Measurements from ENCODE around the gene PTPRM.
"Not testable (repeated sequence)": the region's sequence is repeated elsewhere in the genome, so short reads cannot be mapped to it uniquely, and the experiment has no call there.

The PTPRM gene

DNA sequence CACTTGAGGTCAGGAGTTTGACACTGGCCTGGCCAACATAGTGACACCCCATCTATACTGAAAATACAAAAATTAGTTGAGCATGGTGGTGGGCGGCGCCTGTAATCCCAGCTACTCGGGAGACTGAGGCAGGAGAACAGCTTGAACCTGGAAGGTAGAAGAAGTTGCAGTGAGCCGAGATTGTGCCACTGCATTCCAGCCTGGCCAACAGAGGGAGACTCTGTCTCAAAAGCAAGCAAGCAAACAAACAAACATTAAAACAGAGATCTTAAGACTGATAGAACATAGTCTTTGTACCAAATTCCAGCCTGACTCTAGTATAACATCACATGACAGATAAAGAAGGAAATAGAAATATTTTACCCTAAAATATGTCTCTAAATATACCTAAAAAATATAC is 168.1 kb downstream of the PTPRM start:
- DNase-seq = no peak

DNA sequence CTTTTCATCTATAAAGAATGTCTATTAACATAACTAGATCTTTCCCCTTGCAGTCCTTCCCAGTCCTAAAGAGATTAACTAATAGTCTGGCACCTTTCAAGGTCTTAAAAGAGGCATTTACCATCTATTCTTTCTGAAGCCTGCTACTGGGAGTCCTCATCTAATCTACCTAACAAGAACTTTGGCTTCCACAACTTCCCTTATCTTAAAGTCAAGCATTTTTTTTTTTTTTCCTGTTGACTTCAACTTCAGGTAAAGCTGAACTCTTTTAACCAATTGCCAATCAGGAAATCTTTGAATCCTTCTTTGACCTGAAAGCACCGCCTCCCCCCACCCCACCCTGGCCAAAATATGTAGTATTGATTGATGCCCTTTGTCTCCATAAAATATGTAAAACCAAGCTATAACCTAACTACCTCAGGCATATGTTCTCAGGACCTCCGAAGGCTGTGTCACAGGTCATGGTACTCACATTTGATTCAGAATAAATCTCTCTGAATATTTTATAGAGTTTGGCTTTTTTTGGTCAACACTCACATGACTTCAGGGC is 168.6 kb downstream of the PTPRM start:
- DNase-seq = no peak

DNA sequence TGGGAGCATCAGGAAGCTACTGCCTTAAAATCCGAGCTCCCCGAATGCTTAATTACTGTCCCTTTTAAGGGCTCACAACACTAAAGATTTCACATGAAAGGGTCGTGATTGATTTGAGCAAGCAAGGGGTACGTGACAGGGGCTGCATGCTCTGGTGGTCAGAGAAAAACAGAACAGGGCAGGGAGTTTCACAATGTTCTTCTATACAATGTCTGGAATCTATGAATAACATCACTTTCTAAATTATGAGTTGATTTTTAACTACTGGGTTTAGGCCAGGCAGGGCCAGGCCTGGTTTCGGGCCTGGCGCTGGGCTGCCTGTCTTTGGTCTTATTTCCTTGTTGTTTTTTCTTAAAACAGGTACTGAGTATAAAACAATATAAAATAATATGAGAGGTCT is 169.4 kb downstream of the PTPRM start:
- not testable (repeated sequence) for DNase-seq

DNA sequence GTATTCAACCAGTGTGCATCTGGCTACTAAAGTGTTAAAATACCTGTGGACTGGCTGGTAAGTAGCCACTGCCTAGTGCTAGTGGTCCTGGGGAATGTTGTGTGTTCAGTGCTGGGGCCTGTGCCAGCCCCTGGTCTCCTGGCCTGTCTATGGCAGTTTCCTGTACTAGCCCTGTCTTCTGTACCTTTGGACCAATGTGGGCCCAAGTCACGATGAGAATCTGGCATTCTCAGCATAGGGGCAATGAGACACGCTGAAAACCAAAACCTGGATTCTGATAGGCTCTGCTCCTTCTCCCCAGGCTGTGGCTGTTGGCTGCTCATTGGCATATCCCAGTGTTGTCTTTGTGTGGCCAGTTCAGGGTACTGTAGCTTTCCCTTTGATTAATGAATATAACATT is 170.4 kb downstream of the PTPRM start:
- DNase-seq = no peak

DNA sequence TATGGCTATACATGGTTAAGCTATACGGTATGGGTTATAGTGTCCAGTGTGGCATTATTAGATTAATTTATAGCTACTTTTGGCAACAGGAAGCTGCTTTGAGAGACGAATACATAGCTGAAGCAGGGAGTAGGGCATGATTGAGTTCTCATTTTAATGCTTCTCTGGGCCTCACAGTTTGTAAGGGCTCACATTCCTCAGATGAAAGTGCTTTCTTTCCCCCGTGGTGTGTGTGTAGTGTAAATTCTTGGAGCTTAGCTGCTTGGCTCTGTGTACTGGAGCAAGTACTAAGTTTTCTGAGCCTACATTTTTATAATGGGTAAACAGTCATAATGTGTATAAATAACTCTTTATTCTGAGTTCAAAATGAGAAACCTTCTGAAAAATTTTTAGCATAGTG is 173.7 kb downstream of the PTPRM start:
- DNase-seq = no peak

DNA sequence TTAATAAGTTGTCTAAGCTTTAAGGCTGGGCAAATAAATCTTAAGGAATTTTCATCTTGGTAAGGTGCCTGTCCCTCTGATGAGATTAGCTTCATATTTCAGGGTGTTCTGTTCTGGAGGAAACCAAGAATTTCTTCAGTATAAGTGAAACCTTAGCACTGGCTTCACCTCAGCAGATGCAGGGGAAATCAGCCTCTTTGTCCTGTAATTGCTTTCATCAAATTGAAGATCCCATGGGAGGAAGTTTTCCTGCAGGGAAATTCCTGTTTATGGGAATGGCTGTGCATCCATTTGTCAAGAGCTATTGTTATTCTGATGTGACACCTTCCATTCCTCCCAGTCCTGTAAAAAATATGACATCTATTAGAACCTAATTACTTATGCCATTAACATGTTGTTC is 174.5 kb downstream of the PTPRM start:
- no peak for DNase-seq

DNA sequence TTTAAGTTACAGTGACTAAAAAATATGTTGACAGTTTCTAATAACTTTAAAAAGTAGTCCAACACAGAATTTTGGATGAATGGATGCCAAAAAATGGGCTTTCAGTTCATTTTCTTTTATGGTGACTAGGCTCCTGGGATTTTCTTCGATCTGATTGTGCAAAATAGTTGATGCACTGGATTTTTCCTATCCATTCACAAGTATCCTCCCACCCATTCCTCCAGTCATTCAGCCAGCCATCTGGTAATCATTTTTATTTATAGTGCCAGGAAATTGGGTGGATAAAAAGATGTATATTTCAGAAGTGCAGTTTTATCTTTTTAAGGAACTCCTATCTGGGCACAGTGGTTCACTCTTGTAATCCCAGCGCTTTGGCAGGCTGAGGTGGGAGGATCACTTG is 175.1 kb downstream of the PTPRM start:
- DNase-seq = no peak

DNA sequence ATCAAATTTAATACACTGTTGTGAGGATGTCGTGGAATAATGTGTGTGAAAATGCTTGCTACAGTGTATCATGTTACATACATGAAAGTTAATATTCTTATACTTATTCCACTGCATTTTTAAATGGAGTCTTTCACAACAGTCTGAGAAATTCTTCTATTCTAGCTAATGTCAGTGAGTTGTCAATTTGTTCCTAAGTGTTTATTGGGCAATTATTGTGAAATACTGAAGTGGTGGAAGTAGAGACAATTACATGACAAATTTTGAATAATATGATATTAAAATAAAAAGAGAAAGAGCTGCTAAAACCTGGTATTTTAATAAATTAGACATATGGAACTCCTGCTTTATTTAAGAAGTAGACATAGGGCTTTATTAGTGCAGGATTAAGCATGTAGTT is 176.1 kb downstream of the PTPRM start:
- DNase-seq = no peak

DNA sequence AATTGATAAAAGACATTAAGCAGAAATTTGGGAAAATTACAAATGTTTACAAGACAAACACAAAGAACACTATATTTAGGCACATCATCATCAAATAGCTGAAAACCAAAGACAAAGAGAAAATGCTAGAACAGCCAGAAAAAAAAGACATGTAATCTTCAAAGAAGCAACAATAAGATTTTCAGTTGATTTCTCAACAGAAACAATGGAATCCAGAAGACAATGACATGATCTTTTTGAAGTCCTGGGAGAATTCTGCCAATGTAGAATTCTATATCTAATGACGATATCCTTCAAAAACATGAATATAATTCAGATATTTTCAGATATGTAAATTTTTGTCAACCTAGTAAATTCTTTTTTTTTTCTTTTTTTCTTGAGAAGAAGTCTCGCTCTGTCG is 179.0 kb downstream of the PTPRM start:
- DNase-seq = no peak

DNA sequence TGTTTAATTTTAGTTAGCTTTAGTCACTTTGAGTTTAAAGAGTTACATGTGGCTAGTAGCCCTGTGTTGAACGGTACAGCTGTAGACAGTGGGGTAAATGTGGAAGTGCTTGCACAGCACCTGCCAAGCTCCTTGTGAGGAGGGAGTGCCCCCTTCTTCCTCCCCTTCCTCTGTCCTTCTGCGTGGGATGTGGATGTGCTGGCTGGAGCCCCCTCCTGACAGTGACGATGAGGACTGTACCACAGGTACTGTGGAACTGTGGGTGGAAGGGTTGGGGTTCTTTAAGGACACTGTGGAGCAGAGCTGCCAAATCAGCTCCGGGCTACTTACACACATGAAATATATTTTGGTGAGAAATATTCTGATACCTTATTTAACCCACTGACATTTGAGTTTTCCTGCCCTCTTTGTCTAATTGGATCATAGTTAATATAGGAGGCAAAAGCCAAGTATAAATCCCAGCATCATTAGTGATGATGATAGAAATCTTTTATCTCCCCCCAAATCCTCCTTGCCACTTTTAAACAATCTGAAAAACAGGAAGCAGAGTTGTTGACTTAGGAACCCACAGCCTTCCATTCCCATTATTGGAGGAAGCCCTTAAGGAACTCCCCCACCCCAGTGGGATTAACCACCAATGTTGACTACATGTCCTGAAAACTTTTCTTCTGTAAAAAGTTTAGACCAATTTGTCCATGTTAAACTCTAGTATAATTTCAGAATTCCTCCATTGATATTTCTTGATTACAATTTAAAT is 181.3 kb downstream of the PTPRM start:
- no peak for DNase-seq

DNA sequence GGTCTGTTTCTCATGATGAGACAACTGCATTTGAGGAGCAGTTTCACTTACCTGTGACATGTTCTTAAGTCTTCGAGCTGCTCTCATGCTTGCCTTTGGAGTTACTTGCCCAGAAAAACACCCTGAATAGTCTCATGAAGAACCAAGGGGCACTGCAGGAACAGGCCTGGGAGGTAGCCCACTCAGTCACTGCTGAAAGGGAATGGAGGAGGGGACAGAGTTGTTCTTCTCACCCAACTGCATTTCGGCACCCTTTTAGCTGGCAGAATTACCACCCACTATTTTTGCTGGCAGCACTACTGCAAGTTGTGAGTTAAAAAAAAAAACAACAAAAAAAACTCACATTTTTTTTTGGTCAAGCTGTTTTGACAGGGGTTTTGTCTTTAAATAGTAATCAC is 181.9 kb downstream of the PTPRM start:
- DNase-seq = no peak

DNA sequence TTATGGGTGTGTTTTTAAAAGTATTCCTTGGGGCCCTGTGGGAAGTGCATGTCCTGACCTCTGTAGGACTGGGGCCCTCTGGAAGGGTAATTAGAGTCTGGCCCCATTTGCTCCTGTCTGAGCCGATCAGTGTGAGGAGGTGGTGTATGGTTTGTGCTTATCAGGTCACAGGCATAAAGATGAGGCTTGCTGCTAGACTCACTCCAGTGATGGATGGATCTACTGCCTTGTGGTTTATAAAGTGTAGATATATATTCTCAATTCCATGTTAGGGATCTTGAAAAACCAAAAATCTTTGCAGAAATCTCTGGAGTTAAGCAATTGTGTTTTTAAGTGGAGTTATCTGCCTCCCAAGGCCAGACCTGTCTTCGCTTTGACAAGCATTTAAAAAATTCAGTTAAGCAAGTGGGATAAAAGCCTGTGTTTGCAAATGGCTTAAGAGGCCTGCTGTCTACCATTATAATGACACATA is 182.4 kb downstream of the PTPRM start:
- no peak for DNase-seq

DNA sequence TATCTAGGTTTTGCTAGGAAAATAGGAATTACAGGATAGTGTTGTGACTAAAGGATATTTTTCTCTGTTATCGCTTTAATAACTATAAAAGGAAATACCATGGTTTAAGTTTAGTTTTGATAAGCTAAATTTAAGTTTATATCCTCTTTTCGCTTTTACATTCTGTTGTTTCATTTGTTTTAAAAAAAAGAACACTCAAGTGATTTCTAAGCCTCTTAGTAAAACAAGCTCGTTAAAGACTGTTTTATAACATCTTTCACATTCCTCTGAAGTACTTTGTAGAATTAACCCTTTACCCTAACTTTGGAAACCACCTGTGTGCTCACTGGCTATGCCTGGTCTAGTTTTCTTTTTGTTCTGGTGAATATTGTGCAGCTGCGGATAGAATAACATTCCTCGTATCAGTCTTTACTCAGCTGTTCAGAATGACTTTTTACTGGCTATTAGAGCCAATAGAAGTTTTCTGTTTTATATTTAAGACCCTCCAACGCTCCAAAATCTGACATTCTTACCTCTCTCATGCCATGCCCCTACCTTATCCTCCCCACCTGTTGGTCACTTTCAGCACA is 183.1 kb downstream of the PTPRM start:
- no peak for DNase-seq

DNA sequence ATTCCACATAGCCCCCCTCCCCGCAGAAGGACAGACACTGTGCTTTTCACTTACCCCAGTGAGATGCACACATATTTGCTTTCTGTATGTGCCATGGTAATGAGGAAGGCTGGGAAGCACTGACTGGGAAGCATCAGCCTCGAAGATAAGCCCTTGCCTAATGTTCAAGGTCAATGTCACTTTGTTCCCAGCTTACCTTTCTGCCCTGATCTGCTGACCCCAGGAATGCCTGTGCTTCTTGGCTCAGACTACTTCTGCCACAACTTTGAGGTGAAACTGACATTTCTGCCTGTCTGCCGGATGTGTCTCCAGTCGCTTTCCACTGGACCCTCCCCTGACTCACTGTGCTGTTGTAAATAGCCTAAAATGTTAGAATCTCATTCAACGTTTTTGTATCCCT is 183.8 kb downstream of the PTPRM start:
- no peak for DNase-seq

DNA sequence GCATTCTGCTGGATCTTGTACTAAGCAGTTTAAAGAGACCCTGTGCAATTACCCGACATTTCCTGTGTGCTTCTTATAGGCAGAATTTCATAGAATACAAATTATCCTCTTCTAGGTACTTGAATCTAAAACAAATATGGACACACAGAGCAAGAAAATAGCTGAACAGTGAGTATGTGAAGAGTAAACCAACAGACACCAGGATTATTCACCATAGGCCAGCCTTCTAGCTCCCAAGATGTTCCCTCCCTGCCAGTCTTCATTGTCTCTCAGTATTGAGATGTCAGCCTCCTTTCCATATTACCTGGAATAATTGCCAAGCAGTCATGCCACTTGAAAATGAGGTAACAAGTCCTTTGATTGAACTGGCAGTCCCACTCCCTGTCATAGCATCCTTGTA is 187.1 kb downstream of the PTPRM start:
- DNase-seq = no peak

DNA sequence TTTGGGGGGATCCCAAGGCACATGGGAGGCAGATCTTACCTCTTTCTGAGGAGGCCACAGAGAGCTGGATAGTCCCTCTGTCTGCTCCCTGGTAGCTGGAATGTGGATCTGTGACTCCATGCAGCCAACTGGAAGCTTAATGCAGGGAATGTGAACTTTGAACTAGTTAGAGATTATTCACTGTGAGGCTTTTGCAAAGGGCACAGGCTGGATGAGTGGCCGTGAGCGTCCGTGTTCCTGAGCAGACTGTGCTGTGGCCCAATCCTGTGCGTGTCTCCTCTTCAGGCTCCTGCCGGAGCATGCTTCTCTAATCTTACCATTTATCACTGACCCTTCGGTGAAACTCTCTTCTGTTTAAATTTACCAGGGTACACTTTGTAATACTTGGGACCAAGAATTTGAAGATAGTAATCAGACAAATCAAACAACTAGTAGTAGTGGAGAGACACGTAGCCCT is 187.6 kb downstream of the PTPRM start:
- no peak for DNase-seq

DNA sequence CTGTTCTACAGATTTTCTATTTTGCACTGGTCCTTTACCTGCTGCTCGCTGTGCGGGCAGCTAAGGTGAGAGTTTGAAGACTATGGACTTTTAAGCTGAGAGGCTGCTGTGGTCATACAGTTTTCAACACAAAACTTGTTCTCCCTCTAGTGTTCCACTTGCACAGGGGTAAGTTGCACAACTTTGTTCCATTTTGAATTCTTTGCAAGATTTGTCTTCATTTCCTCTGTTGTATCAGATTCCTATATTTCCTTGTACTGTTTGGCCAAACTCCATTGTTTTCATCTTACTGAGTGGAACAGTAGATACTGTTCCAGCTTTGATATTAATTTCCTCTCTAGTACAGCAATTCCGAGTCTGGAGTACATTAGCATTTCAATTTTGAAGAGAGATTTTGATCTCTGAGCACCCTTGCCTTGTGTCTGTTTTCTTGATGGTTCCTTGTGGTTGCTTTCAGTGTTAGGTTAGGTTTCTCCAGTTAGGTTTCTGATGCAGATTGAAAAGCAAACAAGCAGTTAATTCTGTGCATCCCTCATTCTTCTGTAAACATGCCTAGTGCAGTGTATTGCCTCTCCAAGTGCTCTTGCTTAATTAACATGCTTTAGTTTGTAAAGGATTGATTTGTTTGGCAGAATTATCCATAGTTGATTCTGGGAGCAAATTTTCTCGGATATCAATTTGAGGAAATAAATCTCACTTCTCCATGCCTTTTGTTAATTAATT is 188.8 kb downstream of the PTPRM start:
- DNase-seq = no peak

DNA sequence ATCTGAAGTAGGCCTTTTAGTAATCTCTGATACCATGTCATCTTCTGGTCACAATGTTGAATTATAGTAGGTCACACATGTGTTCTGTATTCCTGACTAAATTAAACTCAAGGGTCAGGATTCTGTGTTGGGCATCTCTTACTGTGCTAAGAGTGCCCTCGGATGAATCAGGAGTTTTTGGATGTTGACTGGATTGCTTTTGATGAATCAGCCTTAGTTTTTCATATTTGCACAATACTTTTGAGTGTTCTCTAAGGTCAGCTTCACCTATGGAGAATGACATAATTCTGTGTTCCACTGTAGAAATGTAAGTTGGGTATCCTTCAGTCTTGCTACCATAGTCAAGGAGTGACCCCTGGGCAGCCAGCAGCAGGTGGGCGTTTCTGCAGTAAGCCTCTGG is 190.1 kb downstream of the PTPRM start:
- DNase-seq = no peak

DNA sequence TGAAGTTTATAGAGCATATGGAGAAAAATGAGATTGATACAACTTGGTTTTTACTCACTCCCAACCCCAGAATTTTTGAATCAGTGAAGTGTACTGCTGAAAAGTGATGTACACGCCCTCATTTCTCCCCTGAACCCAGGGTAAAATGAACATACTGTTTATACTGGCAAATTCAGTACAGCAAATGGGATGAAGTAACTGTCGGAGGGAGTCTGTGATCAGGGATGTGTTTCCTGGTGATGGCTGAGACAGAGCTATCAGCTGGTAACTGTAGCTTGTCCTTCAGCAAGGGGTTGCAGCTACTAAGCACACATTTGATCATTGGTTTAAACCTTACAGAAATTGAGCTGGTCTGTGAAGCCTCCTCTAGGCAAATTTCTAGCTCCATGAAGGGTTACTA is 191.6 kb downstream of the PTPRM start:
- no peak for DNase-seq

DNA sequence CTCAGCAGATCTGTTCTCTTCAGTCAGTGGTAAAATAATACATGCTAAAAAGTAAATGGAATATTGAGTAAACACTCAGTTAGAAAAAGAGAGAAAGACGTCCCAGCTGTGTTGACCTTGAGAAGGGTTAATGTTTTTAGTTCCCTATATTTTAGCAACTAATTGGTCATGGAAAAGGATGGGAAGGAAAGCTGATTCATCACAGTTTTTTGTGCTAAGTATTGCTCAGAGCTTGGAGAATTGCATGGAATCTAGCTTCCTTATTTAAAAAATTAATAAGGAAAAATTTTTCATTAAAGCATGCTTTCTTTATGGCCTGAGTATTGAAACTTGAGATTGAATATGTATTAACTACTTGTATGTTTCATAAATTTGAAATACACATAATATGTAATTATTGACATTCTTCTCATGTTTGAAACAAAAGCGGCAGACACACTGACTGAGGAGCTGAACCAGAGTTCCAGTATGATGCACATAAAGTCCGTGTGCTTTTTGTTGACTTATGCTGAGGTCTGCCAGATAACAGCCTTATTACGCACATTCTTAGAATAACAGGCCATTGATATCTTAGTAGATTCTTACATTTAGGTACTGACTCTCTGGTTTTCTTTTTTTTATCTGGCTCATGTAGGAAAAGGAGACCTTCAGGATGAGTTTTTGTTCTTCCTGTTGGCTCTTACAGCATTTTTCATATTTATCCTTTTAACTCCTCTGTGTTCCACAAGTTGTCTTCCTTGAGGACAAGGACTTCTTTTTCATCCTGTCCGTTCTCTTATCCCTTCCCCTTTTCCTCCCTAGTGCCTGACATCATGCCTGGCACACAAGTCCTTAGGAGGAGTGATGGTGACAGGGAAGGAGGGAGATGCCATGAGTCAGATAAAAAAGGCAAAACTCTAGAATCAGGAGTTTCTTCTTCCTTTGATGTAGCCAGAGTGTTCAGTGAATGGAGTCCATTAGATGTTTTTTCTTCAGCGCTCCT is 194.1 kb downstream of the PTPRM start:
- no peak for DNase-seq

DNA sequence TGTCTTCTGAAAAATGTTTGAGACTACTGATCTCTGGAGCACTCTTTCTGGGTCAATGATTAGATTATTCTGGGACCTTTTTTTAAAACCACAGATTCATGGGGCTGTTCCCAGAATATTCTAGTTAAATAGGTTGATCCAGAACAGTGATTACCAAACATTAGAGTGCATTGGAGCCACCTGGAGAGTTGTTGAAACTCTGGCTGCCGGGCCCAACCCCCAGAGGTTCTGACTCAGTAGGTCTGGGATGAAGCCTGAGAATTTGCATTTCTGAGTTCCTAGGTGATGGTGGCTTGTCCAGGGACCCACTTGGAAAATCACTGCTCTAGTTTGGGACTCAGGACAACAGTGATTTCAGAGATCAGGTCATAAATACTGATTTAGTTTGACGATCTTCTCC is 197.3 kb downstream of the PTPRM start:
- DNase-seq = no peak

DNA sequence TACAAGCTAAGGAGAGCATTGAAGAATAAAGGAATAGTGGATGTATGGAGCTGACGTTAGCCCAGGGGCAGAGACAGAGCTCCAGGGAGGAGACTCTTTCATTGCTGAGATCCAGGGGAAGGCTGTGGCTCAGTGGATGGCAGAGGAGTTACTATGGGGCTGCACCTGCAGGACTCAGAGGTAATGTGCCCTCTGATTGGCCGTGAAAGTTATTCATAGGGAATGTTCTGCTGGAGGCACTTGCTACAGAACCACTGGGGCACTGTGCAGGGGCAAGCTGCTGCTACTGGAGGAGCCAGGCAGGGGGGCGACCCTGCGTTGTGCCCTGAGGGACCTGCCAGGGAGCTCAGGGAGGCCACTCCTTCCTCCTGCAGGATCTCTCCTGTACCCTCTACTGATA is 199.2 kb downstream of the PTPRM start:
- no peak for DNase-seq

DNA sequence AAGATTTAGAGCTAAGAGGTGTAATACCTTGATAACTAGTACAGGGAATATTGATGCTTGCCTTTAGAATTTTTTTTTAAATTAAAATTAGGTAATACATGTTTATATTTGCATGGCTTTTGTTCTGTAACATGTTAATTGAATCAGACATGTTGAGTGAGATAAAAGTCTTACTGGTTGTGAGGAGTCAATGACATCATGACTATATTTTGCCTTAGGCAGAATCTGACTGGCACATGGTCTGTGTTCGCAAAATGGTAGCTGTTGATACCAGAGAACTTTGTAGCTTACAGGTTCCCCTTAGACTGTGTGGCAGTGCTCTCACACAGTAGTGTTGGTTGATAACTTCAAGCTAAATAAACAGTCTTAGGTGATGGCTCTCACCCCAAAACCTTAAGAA is 199.7 kb downstream of the PTPRM start:
- DNase-seq = no peak
